ENCODE data around the gene C6orf141.

C6orf141 gene

DNA sequence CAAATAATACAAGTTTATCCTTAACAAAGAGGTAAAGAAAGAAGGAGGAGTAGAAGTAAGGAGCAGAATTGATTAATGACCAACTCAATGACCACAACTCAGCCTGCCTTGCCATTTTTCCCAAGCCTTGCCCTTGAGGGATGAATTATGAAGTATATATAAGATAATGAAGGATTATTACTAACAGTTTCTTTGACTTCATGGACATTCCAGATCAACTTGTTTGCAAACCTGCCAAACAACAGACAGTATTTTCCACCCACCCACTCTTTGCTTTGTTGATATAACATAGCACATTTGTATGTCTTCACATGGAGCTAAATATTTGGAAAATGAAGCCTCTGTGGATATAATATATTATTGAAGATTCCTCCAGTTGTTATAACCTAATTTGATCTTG lies 9.9 kb upstream of the C6orf141 start:
- no peak for DNase-seq

DNA sequence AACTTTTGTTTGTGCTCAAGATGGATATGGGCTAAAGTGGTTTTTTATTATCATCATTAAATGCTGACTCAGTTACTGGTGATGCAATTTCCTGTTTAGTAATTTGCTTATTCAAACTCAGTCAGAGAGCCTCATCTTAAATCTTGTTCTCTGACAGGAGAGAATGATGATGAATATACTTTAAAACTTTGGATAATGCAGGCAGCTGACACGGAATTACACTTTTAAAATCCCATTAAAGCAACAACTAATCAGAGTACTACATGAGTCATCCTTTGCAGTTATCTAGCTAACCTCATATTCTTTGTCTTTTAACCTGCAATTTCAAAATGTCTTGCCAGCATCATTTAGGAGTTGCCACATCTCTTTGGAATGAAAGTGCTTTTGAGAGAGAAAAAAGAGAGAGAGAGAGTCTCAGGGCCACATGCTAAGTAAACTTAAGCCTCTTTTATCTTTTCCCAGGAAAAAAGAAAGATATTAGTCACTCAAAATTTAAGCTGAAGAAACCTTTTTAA lies 9.2 kb upstream of the C6orf141 start:
- no peak for DNase-seq

DNA sequence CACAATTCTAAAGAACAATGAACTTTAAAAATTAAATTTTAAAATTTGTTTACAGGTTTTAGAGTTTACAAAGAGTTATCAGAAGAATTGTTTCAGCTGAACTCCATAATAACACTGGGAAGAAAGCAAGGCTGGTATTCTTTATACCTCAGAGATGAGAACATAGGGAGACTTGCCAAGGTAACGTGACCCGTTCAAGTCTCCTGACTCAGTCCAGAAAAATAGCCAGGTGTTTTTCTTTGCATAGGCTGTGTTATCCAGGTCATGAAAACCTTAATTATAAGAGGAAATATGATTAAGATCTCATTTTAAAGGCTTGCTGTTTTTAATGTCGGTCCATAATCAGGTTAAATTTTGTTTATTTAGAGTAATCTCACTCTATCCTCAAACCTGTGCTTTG lies 8.5 kb upstream of the C6orf141 start:
- DNase-seq, result no peak

DNA sequence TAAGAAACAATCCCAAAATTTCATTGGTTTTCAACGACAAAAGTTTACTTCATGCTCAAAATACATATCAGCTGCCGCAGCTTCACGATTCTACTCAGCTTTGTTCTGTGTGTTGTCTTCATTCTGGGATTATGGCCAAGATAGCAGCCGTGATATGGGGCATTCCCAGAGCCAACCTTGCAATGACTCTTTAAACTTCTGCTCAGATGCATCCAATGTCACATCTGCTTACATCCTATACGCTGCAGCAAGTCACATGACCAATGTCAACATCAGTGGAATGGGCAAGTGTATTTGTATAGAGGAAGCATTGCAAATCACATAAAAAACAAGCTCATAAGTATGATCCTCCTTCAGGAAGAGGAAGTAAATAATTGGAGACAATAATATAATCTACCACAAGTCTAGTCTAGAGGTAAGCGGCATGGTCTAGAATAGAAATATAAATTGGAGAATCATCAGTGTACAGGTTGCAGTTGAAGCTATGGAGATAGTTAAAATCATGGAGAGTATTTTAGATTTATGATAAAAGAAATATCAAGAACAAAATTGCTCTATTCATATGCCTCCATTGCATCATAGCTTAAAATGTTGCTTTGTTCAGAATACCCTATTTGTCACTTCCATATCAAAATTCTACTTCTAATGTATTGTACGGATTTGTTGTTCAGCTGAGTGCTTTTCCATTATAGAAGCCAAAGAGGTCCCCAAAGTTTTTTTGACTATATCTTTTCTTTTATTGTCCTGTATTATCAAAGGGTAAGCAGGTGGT lies 7.2 kb upstream of the C6orf141 start:
- DNase-seq, result no peak

GRCh38 chr6:49546331-49546730 lies 4.1 kb upstream of the C6orf141 start:
- DNase-seq, result no peak

DNA sequence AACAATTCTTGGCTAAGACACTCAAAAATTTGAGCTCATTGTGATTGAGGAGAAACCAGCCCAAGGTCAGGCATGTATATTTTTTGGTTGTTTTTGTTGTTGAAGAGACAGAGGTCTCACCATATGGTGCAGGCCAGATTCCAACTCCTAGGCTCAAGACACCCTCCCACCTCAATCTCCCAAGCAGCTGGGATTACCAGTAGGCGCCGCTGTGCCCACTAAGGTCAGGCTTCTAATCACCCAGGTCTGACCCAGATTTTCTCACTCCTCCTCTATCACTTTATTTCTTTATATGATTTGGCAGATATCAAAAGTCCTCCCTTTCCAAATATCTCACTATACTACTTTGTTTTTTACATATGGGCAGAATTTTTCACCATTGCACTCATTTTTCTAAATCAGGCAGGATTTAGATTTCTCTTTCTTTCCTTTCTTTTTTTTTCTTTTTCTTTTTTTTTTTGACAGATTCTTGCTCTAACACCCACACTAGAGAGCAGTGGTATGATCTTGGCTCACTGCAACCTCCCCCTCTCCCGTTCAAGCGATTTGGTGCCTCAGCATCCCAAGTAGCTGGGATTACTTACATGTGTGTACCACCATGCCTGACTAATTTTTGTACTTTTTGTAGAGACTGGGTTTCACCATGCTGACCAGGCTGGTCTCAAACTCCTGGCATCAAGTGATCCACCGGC lies 1.7 kb upstream of the C6orf141 start:
- no peak for DNase-seq

GRCh38 chr6:49549691-49550491 lies 577 bp upstream of the C6orf141 start:
- no peak for DNase-seq

DNA sequence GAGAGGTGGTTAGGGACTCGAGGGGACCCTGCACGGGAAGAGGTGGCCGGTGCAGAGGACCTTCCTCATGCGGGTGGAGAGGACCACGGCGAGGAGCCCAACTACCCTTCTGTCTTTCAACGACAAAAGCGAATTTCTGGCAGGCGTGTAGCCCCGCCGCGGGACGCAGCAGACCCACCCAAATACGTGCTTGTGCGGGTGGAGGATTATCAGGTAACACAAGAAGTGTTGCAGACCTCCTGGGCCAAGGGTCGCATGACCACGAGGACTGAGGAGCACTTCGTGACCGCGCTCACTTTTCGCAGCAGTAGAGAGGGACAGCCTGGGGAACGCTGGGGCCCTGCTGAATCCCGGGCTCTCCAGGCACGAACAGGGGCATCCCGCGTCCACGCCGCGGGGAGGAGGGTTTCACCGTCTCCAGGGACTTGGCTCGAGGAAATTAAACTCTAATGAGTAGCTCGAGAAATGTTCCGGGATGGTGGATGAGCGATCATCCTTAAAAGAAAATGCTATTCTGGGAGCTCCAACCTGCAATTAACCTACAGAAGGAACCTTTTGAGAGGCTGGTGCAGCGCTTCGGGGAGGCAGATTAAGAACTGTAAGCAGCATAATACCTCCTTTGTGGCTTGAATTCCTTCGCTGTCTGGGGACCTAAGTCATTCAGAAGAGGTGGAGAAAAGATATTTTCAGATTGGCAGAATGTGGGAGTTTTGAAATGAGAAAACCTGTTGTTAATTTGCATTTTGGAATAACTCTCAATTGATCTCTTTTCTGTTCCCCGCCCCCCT lies 804 bp downstream of the C6orf141 start:
- DNase-seq, result no peak

DNA sequence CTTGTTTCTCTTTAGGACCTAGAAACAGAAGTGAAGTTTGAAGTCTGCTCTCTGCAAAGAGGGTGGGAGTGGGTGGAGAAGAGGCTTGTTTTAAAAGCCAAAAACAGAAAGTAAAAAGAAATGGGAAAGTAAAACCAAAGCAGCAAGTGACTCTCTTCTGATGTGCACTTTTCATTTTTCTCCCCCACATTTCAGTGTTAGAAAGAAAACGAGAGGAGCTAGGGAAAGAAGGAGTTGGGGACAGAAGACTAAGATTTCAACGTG lies 1.3 kb downstream of the C6orf141 start:
- DNase-seq, result no peak

DNA sequence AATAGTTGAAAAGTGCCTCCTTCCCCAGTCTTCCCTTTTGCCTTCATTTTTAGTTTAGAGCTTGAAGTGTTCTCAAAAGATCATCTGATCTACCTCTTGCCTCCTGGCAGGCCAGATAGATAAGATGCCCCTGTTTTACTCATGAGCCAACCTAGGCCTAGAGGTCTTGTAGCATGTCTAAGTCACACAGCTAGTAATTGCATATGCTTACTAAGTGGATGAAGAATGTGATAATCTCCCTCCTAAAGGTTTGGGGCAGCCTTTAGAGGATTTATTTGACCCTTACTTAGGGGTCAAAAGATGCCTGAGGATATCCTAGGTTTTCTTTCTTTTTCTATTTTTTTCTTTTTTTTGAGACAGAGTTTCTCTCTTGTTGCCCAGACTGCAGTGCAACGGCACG lies 2.1 kb downstream of the C6orf141 start:
- no peak for DNase-seq

DNA sequence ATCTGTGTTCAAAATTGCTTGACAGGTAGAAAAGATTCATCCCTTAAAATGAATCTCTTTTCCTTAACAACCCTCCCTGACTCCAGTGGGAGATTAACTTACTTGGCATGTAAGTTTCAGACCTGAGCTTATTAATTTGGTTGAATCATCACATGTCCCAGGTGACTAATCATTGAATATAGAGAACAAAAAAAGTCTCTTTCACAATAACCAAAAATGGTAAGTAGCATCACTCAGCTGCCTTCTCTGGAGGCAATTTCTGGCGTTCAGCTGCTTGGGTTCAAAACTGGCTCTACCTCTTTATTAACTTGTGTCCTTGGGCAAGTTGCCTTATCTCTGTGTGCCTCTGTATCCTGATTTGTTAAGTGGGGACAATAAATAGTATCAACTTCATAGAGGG lies 2.9 kb downstream of the C6orf141 start:
- DNase-seq, result no peak

- no peak for DNase-seq
Measured at GRCh38 chr6:49555951-49556350, 5.5 kb downstream of the C6orf141 start.

- no peak for DNase-seq
Measured at GRCh38 chr6:49556429-49556837, 6.0 kb downstream of the C6orf141 start.

DNA sequence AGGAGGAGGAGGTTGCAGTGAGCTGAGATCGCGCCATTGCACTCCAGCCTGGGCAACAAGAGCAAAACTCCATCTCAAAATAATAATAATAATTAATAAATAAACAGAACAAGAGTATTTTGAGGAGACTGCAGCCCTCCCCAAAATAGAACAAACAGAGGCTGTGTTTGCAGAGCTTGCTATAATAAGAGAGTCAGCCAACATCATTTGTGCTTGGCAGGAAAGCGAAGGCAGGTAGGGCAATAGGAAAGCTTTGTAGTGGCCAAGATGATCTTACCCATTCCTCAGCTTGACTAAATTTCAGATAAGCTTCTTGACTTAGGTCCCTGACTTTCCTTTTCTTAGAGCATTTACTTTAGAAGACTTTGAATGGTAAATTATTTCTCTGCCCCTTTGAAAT lies 6.7 kb downstream of the C6orf141 start:
- no peak for DNase-seq

DNA sequence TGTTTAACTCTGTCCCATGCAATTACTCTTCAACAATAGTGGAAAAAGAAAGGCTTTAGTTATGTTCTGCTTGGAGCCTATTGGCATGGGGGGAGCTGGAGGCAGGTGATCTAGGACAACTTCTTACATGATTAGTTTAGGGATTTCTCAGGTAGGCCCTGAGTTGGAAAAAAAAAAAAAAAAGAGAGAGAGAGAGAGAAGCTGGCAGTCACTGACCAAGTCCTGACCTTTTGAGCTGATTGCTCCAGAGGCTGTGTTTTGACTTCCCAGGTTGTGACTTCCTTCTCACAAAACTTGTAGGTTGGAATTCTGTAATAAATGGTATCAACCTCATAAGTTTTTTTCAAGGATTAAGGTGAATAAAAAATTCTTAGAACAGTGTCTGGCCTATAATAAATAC lies 7.8 kb downstream of the C6orf141 start:
- DNase-seq, result no peak

GRCh38 chr6:49563006-49563886 lies 12.8 kb downstream of the C6orf141 start:
- no peak for DNase-seq

DNA sequence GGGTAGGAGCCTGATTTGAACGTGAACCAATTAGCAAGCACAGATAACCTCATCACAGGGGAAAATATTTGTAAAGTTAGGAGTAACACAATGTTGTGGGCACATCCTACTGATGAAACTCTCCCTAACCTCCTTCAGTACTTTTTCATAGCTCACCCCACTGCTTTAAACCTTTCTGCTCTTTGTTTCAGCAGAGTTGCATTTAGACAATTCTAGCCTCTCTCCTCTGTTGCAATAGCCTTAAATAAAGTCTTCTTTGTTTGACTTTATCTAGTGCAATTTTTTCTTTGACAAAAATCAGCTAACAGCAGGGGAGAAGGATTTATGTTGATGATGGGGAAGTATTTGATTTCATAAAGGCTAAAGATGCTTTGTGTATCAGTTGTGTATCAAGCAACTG lies 14.1 kb downstream of the C6orf141 start:
- no peak for DNase-seq

- DNase-seq, result no peak
Measured at GRCh38 chr6:49565261-49565660, 14.8 kb downstream of the C6orf141 start.

DNA sequence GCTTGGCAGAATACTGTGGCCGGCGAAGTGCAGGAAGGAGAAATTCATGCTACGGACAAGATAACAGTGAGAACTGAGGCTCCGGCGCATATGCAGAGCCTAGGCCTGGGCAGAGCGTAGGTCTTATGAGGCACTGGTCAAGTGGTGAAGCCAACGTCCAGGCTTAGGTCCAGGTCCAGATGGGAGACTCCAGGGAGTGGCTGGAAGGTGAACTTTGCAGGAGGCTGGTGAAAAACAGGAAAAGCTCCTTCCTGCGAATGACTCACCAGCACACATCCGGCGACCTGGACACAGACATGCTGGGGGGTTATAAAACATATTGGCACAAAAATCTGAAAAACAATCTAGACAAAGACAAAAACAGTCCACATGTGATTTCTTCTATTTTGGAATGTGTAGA lies 15.4 kb downstream of the C6orf141 start:
- DNase-seq, result no peak

- no peak for DNase-seq
Measured at GRCh38 chr6:49570474-49571079, 20.1 kb downstream of the C6orf141 start.

GRCh38 chr6:49576618-49577017 lies 26.1 kb downstream of the C6orf141 start:
- DNase-seq, result no peak

DNA sequence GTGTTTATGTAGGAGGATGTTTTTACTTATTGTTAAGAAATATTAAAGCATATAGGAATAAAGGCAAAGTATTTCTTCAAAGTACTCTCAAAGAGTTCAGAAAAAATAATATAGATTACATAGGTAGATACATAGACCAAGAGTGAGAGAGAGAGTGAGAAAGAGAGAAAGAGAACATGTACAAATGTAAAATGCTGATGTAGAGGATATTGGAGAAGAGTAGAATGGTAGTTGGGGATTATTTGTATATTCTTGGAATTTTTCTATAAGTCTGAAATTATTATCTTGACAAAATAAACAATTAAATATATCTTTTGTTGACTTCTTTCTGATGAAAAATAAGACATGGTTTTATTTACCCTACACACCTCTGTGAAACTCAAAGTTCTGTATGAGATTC lies 29.2 kb downstream of the C6orf141 start:
- no peak for DNase-seq
